ENCODE measurements around the gene MB. TPM values are rescaled to one million over a fixed set of nuclear protein-coding genes. Genes with fewer than 3 reads are reported as not detected.
A peak's percentile ranks its signal among the peaks of the same experiment; 100 is the strongest.

Gene MB
- polyA plus RNA-seq, 3 donors = not detected

GRCh38 chr22:35630891-35631290 is 13.8 kb upstream of the MB start:
- Histone ChIP-seq H3K9ac (ENCODE audit: insufficient read depth, low read length, poor library complexity, severe bottlenecking) (no peak overlapping the region), H3K4me2 (replicated peaks; ENCODE audit: extremely low read depth, low read length, poor library complexity, severe bottlenecking) (no peak overlapping the region)
- TF ChIP-seq, protein P1, sequence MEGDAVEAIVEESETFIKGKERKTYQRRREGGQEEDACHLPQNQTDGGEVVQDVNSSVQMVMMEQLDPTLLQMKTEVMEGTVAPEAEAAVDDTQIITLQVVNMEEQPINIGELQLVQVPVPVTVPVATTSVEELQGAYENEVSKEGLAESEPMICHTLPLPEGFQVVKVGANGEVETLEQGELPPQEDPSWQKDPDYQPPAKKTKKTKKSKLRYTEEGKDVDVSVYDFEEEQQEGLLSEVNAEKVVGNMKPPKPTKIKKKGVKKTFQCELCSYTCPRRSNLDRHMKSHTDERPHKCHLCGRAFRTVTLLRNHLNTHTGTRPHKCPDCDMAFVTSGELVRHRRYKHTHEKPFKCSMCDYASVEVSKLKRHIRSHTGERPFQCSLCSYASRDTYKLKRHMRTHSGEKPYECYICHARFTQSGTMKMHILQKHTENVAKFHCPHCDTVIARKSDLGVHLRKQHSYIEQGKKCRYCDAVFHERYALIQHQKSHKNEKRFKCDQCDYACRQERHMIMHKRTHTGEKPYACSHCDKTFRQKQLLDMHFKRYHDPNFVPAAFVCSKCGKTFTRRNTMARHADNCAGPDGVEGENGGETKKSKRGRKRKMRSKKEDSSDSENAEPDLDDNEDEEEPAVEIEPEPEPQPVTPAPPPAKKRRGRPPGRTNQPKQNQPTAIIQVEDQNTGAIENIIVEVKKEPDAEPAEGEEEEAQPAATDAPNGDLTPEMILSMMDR (IDR thresholded peaks at IDR 0.05) = no peak

GRCh38 chr22:35630387-35630793 is 13.3 kb upstream of the MB start:
- WGBS (ENCODE audit: insufficient coverage) = 82% methylated on average over 2 of the region's 4 CpGs
- Histone ChIP-seq H3K4me3 (replicated peaks in 1 of 3; ENCODE audit: low read depth in 2 of 3, low read length in 3 of 3) (no peak overlapping the region), H3K27ac (ENCODE audit: low read depth in 1 of 2, low read length in 2 of 2) (no peak overlapping the region), H3K4me1 (ENCODE audit: control insufficient read depth in 1 of 2, insufficient read depth in 2 of 2, low read length in 2 of 2) (peaks cover 25 to 42% of the 10 kb centered on the region in 2 donors), H3K27me3 (ENCODE audit: control insufficient read depth in 2 of 2, insufficient read depth in 2 of 2, low read length in 2 of 2) (peaks cover 0 to 12% of the 10 kb centered on the region in 2 donors), H3K4me2 (replicated peaks; ENCODE audit: extremely low read depth, low read length, poor library complexity, severe bottlenecking) (no peak overlapping the region), H2AFZ (ENCODE audit: insufficient read depth, low read depth, low read length, poor library complexity, severe bottlenecking) (no peak overlapping the region), H4K20me1 (ENCODE audit: insufficient read depth, low read length) (no peaks in the 10 kb centered on the region), H3K9me3 (replicated peaks in 1 of 2; ENCODE audit: control insufficient read depth in 1 of 2, insufficient read depth in 1 of 2, low read length in 2 of 2) (peaks cover 0 to 4% of the 10 kb centered on the region in 2 donors), H3K79me2 (ENCODE audit: insufficient read depth, low read length) (no peaks in the 10 kb centered on the region), H3K36me3 (replicated peaks in 1 of 2; ENCODE audit: control insufficient read depth in 1 of 2, insufficient read depth in 2 of 2, low read length in 2 of 2) (no peaks in the 10 kb centered on the region), H3K9ac (ENCODE audit: insufficient read depth, low read length, poor library complexity, severe bottlenecking) (no peak overlapping the region)
- H3K36me3 Mint-ChIP-seq = no peaks in the 10 kb centered on the region
- H3K9me3 Mint-ChIP-seq = peaks cover 0 to 6% (median 0%) of the 10 kb centered on the region in 7 donors
- TF ChIP-seq, protein P1 (IDR thresholded peaks at IDR 0.05) = no peak
- H3K4me1 Mint-ChIP-seq = peaks cover 51% of the 10 kb centered on the region
- intact Hi-C loops (cut with micrococcal nuclease) = loop anchor here in 1 of 2 donors (10.0 kb wide), 1 partner anchor 284 kb away; no protein-coding TSS in a partner anchor
- H3K27me3 Mint-ChIP-seq (ENCODE audit: low read depth in 3 of 3) = peaks cover 11 to 21% (median 21%) of the 10 kb centered on the region in 3 donors
- peak overlapping the region in 4 of 7 donors; percentile 51 to 78 (median 66) for H3K27ac Mint-ChIP-seq
- no peak overlapping the region for H3K4me3 Mint-ChIP-seq
- no peak for DNase-seq

More at GRCh38 chr22:35630891-35631290, 13.8 kb upstream of the MB start:
- Mint-ChIP-seq H3K36me3 (no peaks in the 10 kb centered on the region), H3K27ac (peak overlapping the region in 2 of 7 donors; percentile 74 to 78), H3K4me1 (peaks cover 51% of the 10 kb centered on the region), H3K4me3 (no peak overlapping the region), H3K9me3 (peaks cover 0 to 6% (median 0%) of the 10 kb centered on the region in 7 donors), H3K27me3 (ENCODE audit: low read depth in 3 of 3) (peaks cover 11 to 21% (median 20%) of the 10 kb centered on the region in 3 donors)
- Histone ChIP-seq H2AFZ (ENCODE audit: insufficient read depth, low read depth, low read length, poor library complexity, severe bottlenecking) (no peak overlapping the region), H3K4me3 (replicated peaks in 1 of 3; ENCODE audit: low read depth in 2 of 3, low read length in 3 of 3) (no peak overlapping the region), H3K27me3 (ENCODE audit: control insufficient read depth in 2 of 2, insufficient read depth in 2 of 2, low read length in 2 of 2) (peaks cover 0 to 11% of the 10 kb centered on the region in 2 donors), H4K20me1 (ENCODE audit: insufficient read depth, low read length) (no peaks in the 10 kb centered on the region), H3K79me2 (ENCODE audit: insufficient read depth, low read length) (no peaks in the 10 kb centered on the region), H3K9me3 (replicated peaks in 1 of 2; ENCODE audit: control insufficient read depth in 1 of 2, insufficient read depth in 1 of 2, low read length in 2 of 2) (peaks cover 0 to 4% of the 10 kb centered on the region in 2 donors), H3K4me1 (ENCODE audit: control insufficient read depth in 1 of 2, insufficient read depth in 2 of 2, low read length in 2 of 2) (peaks cover 25 to 42% of the 10 kb centered on the region in 2 donors), H3K36me3 (replicated peaks in 1 of 2; ENCODE audit: control insufficient read depth in 1 of 2, insufficient read depth in 2 of 2, low read length in 2 of 2) (no peaks in the 10 kb centered on the region), H3K27ac (ENCODE audit: low read depth in 1 of 2, low read length in 2 of 2) (no peak overlapping the region)
- intact Hi-C loops (cut with micrococcal nuclease) = loop anchor here in 1 of 2 donors (10.0 kb wide), 1 partner anchor 284 kb away; no protein-coding TSS in a partner anchor
- WGBS (ENCODE audit: insufficient coverage) = 99% methylated on average over 6 of the region's 9 CpGs
- no peak for DNase-seq
